Effector memory CD8-positive, alpha-beta T cell (primary cell): Measurements from ENCODE around the gene SGMS1.

Experiments used
- ATAC-seq: fragments of 150-1000 bp; cut with Tn5 transposase; replicated peaks from 2 replicates; pipeline ENCODE4 v1.10.0; 2021; ENCODE audit warnings: mild to moderate bottlenecking, moderate library complexity
- DNase-seq, 3 experiments: peaks; one replicate each; pipeline ENCODE4 v3.0.0; 2021
- H3K27ac Mint-ChIP-seq, 2 donors: one replicate each; pipeline ENCODE4 v1.8.0; 2022; ENCODE audit warnings: mild to moderate bottlenecking in 2 of 2, mixed read lengths in 2 of 2, moderate library complexity in 2 of 2
- H3K27me3 Mint-ChIP-seq, 2 donors: one replicate each; pipeline ENCODE4 v1.8.0; 2022; ENCODE audit warnings: mixed read lengths in 2 of 2
- H3K36me3 Mint-ChIP-seq: one replicate; pipeline ENCODE4 v1.8.0; 2022; ENCODE audit warnings: mild to moderate bottlenecking, moderate library complexity, mixed read lengths; ENCODE audit not compliant: insufficient read depth
- H3K4me1 Mint-ChIP-seq, 2 donors: one replicate each; pipeline ENCODE4 v1.8.0; 2022; ENCODE audit warnings: low read depth in 2 of 2, mixed read lengths in 2 of 2
- H3K4me3 Mint-ChIP-seq, 2 donors: one replicate each; pipeline ENCODE4 v1.8.0; 2022; ENCODE audit warnings: mild to moderate bottlenecking in 2 of 2, mixed read lengths in 2 of 2, moderate library complexity in 2 of 2
- H3K9me3 Mint-ChIP-seq, 2 donors: one replicate each; pipeline ENCODE4 v1.8.0; 2022; ENCODE audit warnings: mixed read lengths in 2 of 2

The SGMS1 gene

DNA sequence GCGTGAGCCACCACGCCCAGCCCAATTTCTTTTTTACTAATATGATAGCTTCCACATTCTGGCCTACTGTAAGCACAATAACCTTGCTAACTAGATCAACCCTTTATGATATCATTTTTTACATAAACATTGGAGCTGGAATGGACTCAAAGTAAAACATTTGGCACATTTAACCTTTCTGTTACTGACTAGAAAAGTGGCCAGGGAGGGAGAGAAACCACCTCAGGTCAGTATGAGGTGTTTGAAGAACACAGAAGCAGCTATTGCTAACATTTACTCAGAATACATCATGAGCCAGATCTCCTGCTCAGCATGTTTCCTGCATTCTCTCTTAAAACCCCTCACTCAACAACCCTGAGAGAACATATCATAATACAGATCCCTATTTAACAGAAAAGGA, 27.3 kb downstream of the SGMS1 start:
- H3K27me3 Mint-ChIP-seq: no peaks in the 10 kb centered on the region

DNA sequence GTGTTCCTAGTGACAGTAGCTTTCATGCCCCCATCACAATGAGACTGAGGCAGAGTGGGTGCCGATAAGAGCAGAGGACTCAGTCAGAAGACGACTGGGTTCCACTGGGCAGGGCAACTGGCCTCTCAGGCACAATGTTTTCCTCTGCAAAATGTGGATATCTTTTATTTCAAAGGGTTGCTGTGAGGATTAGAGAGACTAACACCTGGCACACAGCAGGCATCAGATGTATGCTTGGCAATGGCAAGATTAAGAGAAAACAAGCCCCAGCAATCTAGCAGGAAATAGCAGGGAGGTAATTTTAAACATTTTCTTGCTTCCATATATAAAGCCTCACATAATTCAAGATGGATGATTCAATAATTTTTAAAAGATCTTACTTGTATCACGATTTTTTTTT, 28.0 kb downstream of the SGMS1 start:
- peaks cover 23 to 30% of the 10 kb centered on the region in 2 donors for H3K4me1 Mint-ChIP-seq
- H3K27me3 Mint-ChIP-seq: no peaks in the 10 kb centered on the region
- H3K36me3 Mint-ChIP-seq: no peaks in the 10 kb centered on the region
- no peaks in the 10 kb centered on the region for H3K9me3 Mint-ChIP-seq
- DNase-seq: no peak
- H3K27ac Mint-ChIP-seq: no peak overlapping the region
- no peak overlapping the region for H3K4me3 Mint-ChIP-seq
- no peak for ATAC-seq

More for the DNA sequence above, 27.3 kb downstream of the SGMS1 start:
- Mint-ChIP-seq H3K4me1 (peaks cover 22 to 28% of the 10 kb centered on the region in 2 donors), H3K4me3 (no peak overlapping the region), H3K27ac (no peak overlapping the region), H3K9me3 (no peaks in the 10 kb centered on the region), H3K36me3 (no peaks in the 10 kb centered on the region)
- ATAC-seq (no peak), DNase-seq (no peak)

DNA sequence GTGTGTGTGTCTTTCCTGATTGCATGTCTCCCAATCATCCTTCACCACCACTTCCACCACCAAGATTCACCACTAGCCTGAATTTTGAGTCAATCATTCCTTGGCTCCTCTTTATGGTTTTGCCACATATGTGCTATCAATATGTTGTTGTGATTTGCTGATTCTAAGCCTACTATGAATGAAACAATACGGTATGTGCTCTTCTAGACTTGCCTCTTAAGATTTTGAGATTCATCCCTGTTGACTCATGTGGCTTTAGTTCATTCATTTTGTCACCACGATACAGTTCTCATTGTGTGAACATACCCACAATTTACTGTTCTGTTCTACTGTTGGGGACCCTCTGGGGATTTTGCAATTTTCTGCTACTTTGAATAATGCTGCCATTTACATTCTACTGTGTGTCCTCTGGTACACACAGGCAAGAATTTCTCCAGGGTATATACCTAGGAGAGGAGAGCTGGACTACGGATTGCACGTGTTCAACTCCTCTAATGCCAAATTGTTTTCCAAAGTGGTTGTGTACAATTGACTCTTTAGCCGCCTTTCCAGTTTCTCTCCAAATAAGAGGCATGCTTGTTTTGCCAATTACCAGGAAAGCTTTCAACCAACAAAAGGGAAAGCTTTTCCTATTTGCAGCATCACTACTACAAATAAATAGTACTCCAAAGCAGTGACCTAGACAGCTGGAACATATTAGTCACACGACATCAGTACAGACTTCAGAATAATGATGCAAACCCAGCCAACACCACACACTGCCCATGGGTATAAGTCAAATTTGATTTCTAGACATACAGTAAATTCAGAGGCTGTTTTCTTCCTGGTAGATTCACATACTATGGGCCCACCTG, 30.0 kb downstream of the SGMS1 start:
- H3K27ac Mint-ChIP-seq: no peak overlapping the region
- peaks cover 19 to 20% of the 10 kb centered on the region in 2 donors for H3K4me1 Mint-ChIP-seq
- DNase-seq: no peak
- H3K9me3 Mint-ChIP-seq: no peaks in the 10 kb centered on the region
- H3K27me3 Mint-ChIP-seq: no peaks in the 10 kb centered on the region
- H3K4me3 Mint-ChIP-seq: no peak overlapping the region
- no peak for ATAC-seq
- H3K36me3 Mint-ChIP-seq: peaks cover 16% of the 10 kb centered on the region

DNA sequence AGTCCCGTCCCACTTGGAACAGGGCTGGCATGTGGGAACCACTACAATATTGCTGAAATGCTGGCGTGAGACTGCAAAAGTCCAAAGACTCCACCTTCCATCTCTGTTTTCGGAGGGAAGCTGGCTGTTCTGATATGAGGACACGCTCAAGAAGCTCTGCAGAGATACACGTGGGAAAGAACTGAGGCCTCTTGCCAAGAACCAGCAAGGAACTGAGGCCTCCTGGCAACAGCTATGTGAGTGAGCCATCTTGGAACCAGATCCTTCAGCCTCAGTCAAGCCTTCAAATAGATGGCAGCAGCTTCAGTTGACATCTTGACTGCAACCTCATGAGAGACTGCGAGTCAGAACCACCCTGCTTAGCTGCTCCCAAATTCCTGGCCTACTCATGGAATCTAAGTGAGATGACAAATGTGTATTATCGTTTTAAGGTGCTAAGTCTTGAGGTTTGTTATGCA, 30.8 kb downstream of the SGMS1 start:
- Mint-ChIP-seq H3K4me1 (peaks cover 18 to 20% of the 10 kb centered on the region in 2 donors), H3K9me3 (no peaks in the 10 kb centered on the region), H3K27me3 (no peaks in the 10 kb centered on the region), H3K4me3 (no peak overlapping the region), H3K36me3 (peaks cover 21% of the 10 kb centered on the region), H3K27ac (peak overlapping the region in 1 of 2 donors; percentile 3)
- DNase-seq (no peak), ATAC-seq (no peak)

- H3K27ac Mint-ChIP-seq: peak overlapping the region; percentile 1 to 9
- H3K36me3 Mint-ChIP-seq: peaks cover 27% of the 10 kb centered on the region
- ATAC-seq: no peak
- no peaks in the 10 kb centered on the region for H3K27me3 Mint-ChIP-seq
- H3K4me1 Mint-ChIP-seq: peaks cover 14 to 24% of the 10 kb centered on the region in 2 donors
- H3K9me3 Mint-ChIP-seq: no peaks in the 10 kb centered on the region
- no peak for DNase-seq
- no peak overlapping the region for H3K4me3 Mint-ChIP-seq
Observed at GRCh38 chr10:50590935-50591334, 32.8 kb downstream of the SGMS1 start.

- Mint-ChIP-seq H3K27me3 (no peaks in the 10 kb centered on the region), H3K9me3 (no peaks in the 10 kb centered on the region), H3K4me1 (peaks cover 16 to 23% of the 10 kb centered on the region in 2 donors), H3K36me3 (peaks cover 27% of the 10 kb centered on the region), H3K4me3 (no peak overlapping the region), H3K27ac (no peak overlapping the region)
- no peak for DNase-seq
- no peak for ATAC-seq
Observed at GRCh38 chr10:50586740-50587088, 37.0 kb downstream of the SGMS1 start.

DNA sequence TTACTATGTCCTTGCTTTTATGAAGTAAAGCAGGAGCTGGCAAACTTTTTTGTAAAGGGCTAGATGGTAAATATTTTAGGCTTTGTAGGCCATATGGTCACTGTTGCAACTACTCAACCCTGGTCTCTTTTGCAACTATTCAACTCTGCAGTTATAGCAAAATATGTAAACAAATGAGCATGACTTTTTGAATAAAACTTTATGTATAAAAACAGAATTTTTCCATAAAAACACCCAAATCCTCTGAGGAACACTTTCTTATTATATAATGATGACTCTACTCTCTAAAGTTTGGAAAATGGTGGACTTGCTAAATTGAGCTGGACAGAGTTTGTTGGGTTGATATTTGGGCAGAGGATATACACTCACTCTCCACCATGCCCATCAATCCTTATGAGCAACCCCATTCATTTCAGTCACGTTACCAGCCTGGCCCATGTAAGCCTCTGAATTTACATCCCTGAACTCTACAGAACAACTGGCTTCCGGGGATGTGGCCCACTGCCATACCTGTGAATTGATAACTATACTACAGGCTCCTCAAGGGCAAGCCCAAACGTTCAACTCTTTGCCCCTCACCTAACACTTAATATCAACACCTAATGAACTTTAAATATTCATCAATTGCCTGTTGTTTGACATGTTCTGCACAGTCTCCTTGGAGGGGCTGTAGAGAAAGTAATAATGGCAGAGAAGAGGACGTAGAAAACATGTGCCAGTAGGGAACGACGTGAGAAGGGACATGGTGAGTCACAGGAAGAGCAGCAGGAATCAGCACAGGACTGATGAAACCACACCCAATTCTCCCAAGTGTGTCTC, 37.6 kb downstream of the SGMS1 start:
- DNase-seq (no peak), ATAC-seq (no peak)
- Mint-ChIP-seq H3K36me3 (peaks cover 27% of the 10 kb centered on the region), H3K27me3 (no peaks in the 10 kb centered on the region), H3K4me1 (peaks cover 19 to 24% of the 10 kb centered on the region in 2 donors), H3K4me3 (no peak overlapping the region), H3K27ac (no peak overlapping the region), H3K9me3 (no peaks in the 10 kb centered on the region)

GRCh38 chr10:50582766-50583762, 40.7 kb downstream of the SGMS1 start:
- peak overlapping the region in 1 of 2 donors; percentile 29 for H3K27ac Mint-ChIP-seq
- H3K4me1 Mint-ChIP-seq: peaks cover 32 to 39% of the 10 kb centered on the region in 2 donors
- ATAC-seq: no peak
- DNase-seq: no peak
- H3K4me3 Mint-ChIP-seq: no peak overlapping the region
- H3K36me3 Mint-ChIP-seq: peaks cover 6% of the 10 kb centered on the region
- no peaks in the 10 kb centered on the region for H3K27me3 Mint-ChIP-seq
- H3K9me3 Mint-ChIP-seq: no peaks in the 10 kb centered on the region

GRCh38 chr10:50582046-50582445, 41.7 kb downstream of the SGMS1 start:
- Mint-ChIP-seq H3K9me3 (no peaks in the 10 kb centered on the region), H3K27ac (peak overlapping the region; percentile 29 to 35), H3K4me3 (no peak overlapping the region), H3K4me1 (peaks cover 34 to 47% of the 10 kb centered on the region in 2 donors), H3K36me3 (peaks cover 1% of the 10 kb centered on the region), H3K27me3 (no peaks in the 10 kb centered on the region)
- ATAC-seq (no peak), DNase-seq (no peak)

- Mint-ChIP-seq H3K36me3 (no peaks in the 10 kb centered on the region), H3K27me3 (no peaks in the 10 kb centered on the region), H3K27ac (peak overlapping the region in 1 of 2 donors; percentile 0), H3K4me3 (no peak overlapping the region), H3K9me3 (no peaks in the 10 kb centered on the region), H3K4me1 (peaks cover 39 to 62% of the 10 kb centered on the region in 2 donors)
- no peak for DNase-seq
- no peak for ATAC-seq
Observed at GRCh38 chr10:50580262-50580891, 43.4 kb downstream of the SGMS1 start.

DNA sequence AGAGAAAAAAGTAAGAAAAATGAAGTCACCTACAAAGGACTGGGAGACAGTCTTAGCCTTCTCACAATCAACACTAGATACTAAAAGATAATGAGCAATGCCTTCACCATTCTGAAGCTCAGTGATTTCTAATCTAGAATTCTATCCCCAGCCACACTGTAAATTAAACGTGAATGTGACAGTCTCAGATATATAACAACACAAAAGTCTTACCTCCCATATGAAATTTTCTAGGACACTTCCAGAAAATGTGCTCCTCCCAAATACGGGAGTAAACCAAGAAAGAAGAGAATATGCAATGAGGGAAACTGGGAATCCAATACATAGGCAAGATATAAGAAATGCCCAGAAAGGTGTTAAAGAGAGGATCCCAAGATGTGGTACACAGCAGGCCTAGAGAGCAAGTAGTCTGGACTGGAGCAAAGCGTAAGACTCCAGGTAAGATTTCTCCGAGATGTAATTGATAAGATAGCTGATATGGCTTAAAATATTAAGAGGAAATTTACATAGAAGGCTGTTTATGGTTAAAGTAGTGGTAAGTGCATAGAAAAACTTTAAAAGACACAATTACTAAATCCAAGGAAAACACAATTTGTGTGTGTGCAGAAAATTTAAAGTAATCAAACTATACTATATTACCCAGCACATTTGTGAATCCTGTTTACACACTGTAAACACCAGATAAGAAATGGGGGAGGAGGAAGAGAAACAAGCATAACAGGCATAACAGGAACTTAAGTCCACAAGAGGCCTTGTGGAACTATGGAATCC, 44.1 kb downstream of the SGMS1 start:
- H3K36me3 Mint-ChIP-seq: no peaks in the 10 kb centered on the region
- H3K4me3 Mint-ChIP-seq: no peak overlapping the region
- DNase-seq (no peak), ATAC-seq (no peak)
- no peaks in the 10 kb centered on the region for H3K27me3 Mint-ChIP-seq
- H3K9me3 Mint-ChIP-seq: no peaks in the 10 kb centered on the region
- no peak overlapping the region for H3K27ac Mint-ChIP-seq
- peaks cover 39 to 68% of the 10 kb centered on the region in 2 donors for H3K4me1 Mint-ChIP-seq

DNA sequence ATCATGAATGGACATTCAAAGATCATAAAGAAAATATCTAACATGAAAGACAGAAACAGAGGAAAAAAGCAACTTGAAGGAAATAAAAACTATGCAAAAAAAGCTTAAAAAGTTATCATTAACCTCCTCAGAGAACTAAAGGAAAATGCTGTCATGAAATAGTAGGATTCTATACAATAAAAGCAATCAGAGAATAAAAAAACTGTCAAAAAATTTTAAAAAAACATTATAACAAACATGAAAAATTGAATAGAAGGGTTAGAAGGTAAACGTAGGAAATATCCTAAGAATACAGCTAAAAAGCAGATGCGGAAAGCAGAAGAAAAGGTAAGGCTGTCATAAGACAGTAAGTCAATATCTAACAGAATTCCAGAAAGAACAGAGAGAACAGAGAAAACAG, 44.8 kb downstream of the SGMS1 start:
- H3K27me3 Mint-ChIP-seq: no peaks in the 10 kb centered on the region
- ATAC-seq: no peak
- H3K4me1 Mint-ChIP-seq: peaks cover 42 to 74% of the 10 kb centered on the region in 2 donors

More for the DNA sequence above, 44.8 kb downstream of the SGMS1 start:
- Mint-ChIP-seq H3K27ac (no peak overlapping the region), H3K9me3 (no peaks in the 10 kb centered on the region), H3K36me3 (no peaks in the 10 kb centered on the region), H3K4me3 (no peak overlapping the region)
- DNase-seq: no peak
